ENCODE data around the gene PLA2G4B. TPM values are rescaled to one million over a fixed set of nuclear protein-coding genes. Genes with fewer than 3 reads are reported as not detected.

PLA2G4B gene
- total RNA-seq, 4 donors from 2014 or later: 1.1 to 5.3 (median 2.0) TPM; not detected in 1

- no peak for TF ChIP-seq CTCF (IDR thresholded peaks at IDR 0.05; ENCODE audit: low read depth)
Observed at GRCh38 chr15:41873711-41874110, 35.1 kb downstream of the PLA2G4B start.

- TF ChIP-seq CTCF (IDR thresholded peaks at IDR 0.05; ENCODE audit: low read depth): no peak
Observed at GRCh38 chr15:41874736-41875135, 36.1 kb downstream of the PLA2G4B start.

GRCh38 chr15:41876007-41876406 is 37.4 kb downstream of the PLA2G4B start:
- TF ChIP-seq CTCF (IDR thresholded peaks at IDR 0.05; ENCODE audit: low read depth): no peak

- no peak for TF ChIP-seq CTCF (IDR thresholded peaks at IDR 0.05; ENCODE audit: low read depth)
Observed at GRCh38 chr15:41876689-41877088, 38.0 kb downstream of the PLA2G4B start.

- no peak for TF ChIP-seq CTCF (IDR thresholded peaks at IDR 0.05; ENCODE audit: low read depth)
Observed at GRCh38 chr15:41877631-41878354, 39.1 kb downstream of the PLA2G4B start.

- no peak for TF ChIP-seq CTCF (IDR thresholded peaks at IDR 0.05; ENCODE audit: low read depth)
Observed at GRCh38 chr15:41878355-41878699, 39.7 kb downstream of the PLA2G4B start.

- no peak for TF ChIP-seq CTCF (IDR thresholded peaks at IDR 0.05; ENCODE audit: low read depth)
Observed at GRCh38 chr15:41879321-41879845, 40.7 kb downstream of the PLA2G4B start.

All from subcutaneous adipose tissue (tissue), 4 donors.